Hepatocyte (in vitro differentiated cells): ENCODE data around the gene TXNDC11. TPM values are rescaled to one million over a fixed set of nuclear protein-coding genes. Genes with fewer than 3 reads are reported as not detected.

Experiments used
- DNase-seq: peaks from one replicate; pipeline ENCODE4 v3.0.0-alpha.2; 2016; ENCODE audit warnings: low spot score
- H2AFZ ChIP-seq: fragments of 200-600 bp; sonication (generic); 2 replicates; pipeline ENCODE4 v1.6.0; 2016; ENCODE audit warnings: antibody characterized with exemption, mild to moderate bottlenecking
- H3K27ac ChIP-seq: fragments of 200-600 bp; sonication (generic); 2 replicates; pipeline ENCODE4 v1.5.1; 2016; ENCODE audit warnings: mild to moderate bottlenecking
- H3K27me3 ChIP-seq: fragments of 200-600 bp; sonication (generic); 2 replicates; pipeline ENCODE4 v1.6.1; 2016
- H3K36me3 ChIP-seq: fragments of 200-600 bp; sonication (generic); replicated peaks from 2 replicates; pipeline ENCODE4 v1.5.1; 2016; ENCODE audit warnings: low read depth; ENCODE audit not compliant: insufficient read depth
- H3K4me1 ChIP-seq: fragments of 200-600 bp; sonication (generic); 2 replicates; pipeline ENCODE4 v1.5.1; 2016; ENCODE audit warnings: mild to moderate bottlenecking, moderate library complexity; ENCODE audit not compliant: insufficient read depth
- H3K4me2 ChIP-seq: fragments of 200-600 bp; sonication (generic); 2 replicates; pipeline ENCODE4 v1.6.0; 2016
- H3K4me3 ChIP-seq: fragments of 200-600 bp; sonication (generic); 2 replicates; pipeline ENCODE4 v1.5.1; 2016; ENCODE audit warnings: mild to moderate bottlenecking
- H3K79me2 ChIP-seq: fragments of 200-600 bp; sonication (generic); 2 replicates; pipeline ENCODE4 v1.6.0; 2017; ENCODE audit warnings: mild to moderate bottlenecking
- H3K9me2 ChIP-seq: fragments of 200-600 bp; sonication (generic); replicated peaks from 2 replicates; pipeline ENCODE4 v1.6.0; 2017; ENCODE audit warnings: mild to moderate bottlenecking; ENCODE audit not compliant: insufficient read depth
- H3K9me3 ChIP-seq: fragments of 200-600 bp; sonication (generic); 2 replicates; pipeline ENCODE4 v1.5.1; 2016; ENCODE audit warnings: low read depth, mild to moderate bottlenecking
- H4K20me1 ChIP-seq: fragments of 200-600 bp; sonication (generic); 2 replicates; pipeline ENCODE4 v1.6.0; 2016; ENCODE audit warnings: mild to moderate bottlenecking; ENCODE audit not compliant: insufficient read depth, poor library complexity, severe bottlenecking
- EZH2 ChIP-seq: fragments of 200-600 bp; sonication (generic); IDR thresholded peaks from 2 replicates; pipeline ENCODE4 v1.6.1; 2016; ENCODE audit warnings: antibody characterized with exemption, mild to moderate bottlenecking, borderline replicate concordance
- EZH2phosphoT487 ChIP-seq: fragments of 200-600 bp; sonication (generic); IDR thresholded peaks from one replicate; pipeline ENCODE4 v1.6.1; 2018; ENCODE audit warnings: antibody characterized with exemption, mild to moderate bottlenecking, low read depth, moderate library complexity; ENCODE audit not compliant: unreplicated experiment, severe bottlenecking
- WGBS: methylation state at CpG from one replicate; pipeline ENCODE4 v1.1.6; 2016; ENCODE audit warnings: low lambda C conversion rate; ENCODE audit errors: missing lambda C conversion rate; 5-methylcytosine and 5-hydroxymethylcytosine counted together
- polyA plus RNA-seq: library from polyadenylated mRNA; unstranded; fragments of >200 nt; fragmentation: Nextera tagmentation; extraction: Ambion mirVana; gene quantifications from 2 replicates; pipeline ENCODE4 v1.2.1, GENCODE V29; 2016
- total RNA-seq: library from RNA; depleted of rRNA; stranded (reverse); fragments of >200 nt; gene quantifications from 2 replicates; pipeline ENCODE4 v1.2.3, GENCODE V29; 2014
- TF ChIP-seq, protein P1 (sequence below): fragments of 200-600 bp; sonication (generic); IDR thresholded peaks from 2 replicates; pipeline ENCODE4 v1.5.1; 2016; ENCODE audit warnings: antibody characterized with exemption, mild to moderate bottlenecking; ENCODE audit not compliant: poor library complexity

TXNDC11 gene
- total and polyA plus RNA-seq, 2 experiments from 2014 or later = 58.5 to 59.4 TPM

DNA sequence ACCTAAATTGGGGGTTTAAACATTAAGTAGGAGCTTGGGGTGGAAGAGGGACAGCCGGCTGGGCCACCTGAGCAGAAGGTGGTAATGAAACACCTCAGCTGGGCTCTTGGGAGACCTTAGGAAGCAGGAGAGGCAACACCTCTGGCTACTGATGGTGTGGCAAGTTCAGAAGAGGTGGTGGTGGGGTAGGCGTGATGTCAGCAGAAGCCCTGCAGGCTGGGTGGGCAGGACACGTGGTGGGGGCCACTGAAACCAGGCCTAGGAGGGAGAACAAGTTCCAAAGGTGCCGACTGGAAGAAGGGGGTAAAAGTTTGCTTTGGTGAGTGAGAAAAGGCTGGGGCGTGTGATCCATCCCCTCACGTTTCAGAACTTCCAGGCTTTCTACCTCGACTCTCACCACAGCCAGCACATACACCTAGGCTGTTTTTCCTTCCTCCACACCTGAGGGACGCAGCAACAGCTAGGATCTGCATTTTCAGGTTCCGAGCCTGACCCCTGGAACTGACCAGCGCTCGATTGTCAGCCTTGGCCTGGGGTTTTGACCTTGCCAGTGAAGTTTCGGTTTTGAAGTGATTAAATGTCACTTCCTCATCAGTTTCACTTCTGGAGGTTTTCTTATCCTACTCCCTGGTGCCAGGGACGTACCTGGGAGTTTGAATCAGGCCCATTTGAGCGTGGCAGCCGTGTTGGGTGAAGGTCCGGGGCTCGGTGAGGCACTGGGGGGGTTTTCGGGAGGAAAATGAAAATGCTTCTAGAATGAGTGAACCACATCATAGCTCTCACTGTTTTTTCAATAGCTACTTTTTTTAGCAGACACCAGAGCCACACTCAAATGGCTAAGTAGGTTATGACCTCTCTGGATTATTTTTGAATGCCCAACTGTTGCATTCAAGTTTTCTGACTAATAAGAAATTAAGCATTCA is 64.4 kb downstream of the TXNDC11 start:
- Histone ChIP-seq H4K20me1 (peaks cover 47% of the 10 kb centered on the region), H3K27me3 (no peaks in the 10 kb centered on the region), H2AFZ (no peak overlapping the region), H3K27ac (no peak overlapping the region), H3K79me2 (peaks cover 39% of the 10 kb centered on the region), H3K9me2 (no peaks in the 10 kb centered on the region), H3K9me3 (no peaks in the 10 kb centered on the region), H3K36me3 (no peaks in the 10 kb centered on the region), H3K4me2 (no peak overlapping the region), H3K4me3 (no peak overlapping the region), H3K4me1 (peaks cover 12% of the 10 kb centered on the region)
- no peak for DNase-seq
- TF ChIP-seq, protein P1, sequence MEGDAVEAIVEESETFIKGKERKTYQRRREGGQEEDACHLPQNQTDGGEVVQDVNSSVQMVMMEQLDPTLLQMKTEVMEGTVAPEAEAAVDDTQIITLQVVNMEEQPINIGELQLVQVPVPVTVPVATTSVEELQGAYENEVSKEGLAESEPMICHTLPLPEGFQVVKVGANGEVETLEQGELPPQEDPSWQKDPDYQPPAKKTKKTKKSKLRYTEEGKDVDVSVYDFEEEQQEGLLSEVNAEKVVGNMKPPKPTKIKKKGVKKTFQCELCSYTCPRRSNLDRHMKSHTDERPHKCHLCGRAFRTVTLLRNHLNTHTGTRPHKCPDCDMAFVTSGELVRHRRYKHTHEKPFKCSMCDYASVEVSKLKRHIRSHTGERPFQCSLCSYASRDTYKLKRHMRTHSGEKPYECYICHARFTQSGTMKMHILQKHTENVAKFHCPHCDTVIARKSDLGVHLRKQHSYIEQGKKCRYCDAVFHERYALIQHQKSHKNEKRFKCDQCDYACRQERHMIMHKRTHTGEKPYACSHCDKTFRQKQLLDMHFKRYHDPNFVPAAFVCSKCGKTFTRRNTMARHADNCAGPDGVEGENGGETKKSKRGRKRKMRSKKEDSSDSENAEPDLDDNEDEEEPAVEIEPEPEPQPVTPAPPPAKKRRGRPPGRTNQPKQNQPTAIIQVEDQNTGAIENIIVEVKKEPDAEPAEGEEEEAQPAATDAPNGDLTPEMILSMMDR = no peak
- TF ChIP-seq EZH2 (no peak), EZH2phosphoT487 (no peak)
- WGBS = 90% methylated on average over 18 of the region's 18 CpGs

DNA sequence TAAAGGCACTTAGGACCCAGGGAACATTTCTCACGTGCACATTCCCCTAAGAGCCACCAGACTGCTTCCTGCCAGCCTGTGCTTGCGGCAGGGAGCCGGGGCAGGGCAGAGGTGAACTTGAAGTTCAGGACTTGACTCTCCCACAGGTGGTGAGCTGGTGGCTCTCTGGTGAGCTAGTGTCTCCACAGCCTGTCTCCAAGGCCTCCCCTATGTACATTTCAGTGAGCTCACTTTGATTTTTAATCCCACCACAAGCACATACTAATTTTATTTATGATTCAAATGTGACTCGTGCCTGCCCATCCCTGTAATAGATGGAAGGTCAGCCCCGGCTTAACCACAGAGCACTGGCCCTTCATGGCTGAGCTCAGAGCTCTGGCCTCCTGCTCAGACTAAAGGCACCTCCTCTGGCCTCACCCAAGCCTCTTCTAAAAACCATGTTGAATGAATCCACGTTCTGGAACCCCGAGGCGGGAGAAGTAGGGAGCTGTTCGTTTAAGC is 65.2 kb downstream of the TXNDC11 start:
- Histone ChIP-seq H3K36me3 (no peaks in the 10 kb centered on the region), H3K79me2 (peaks cover 43% of the 10 kb centered on the region), H3K27me3 (no peaks in the 10 kb centered on the region), H3K4me3 (no peak overlapping the region), H3K27ac (no peak overlapping the region), H3K9me2 (no peaks in the 10 kb centered on the region), H3K9me3 (no peaks in the 10 kb centered on the region), H3K4me2 (no peak overlapping the region), H4K20me1 (peaks cover 54% of the 10 kb centered on the region), H2AFZ (no peak overlapping the region), H3K4me1 (peaks cover 12% of the 10 kb centered on the region)
- DNase-seq = no peak
- 86% methylated on average over 9 of the region's 9 CpGs for WGBS
- TF ChIP-seq, protein P1 = no peak
- TF ChIP-seq EZH2phosphoT487 (no peak), EZH2 (no peak)

DNA sequence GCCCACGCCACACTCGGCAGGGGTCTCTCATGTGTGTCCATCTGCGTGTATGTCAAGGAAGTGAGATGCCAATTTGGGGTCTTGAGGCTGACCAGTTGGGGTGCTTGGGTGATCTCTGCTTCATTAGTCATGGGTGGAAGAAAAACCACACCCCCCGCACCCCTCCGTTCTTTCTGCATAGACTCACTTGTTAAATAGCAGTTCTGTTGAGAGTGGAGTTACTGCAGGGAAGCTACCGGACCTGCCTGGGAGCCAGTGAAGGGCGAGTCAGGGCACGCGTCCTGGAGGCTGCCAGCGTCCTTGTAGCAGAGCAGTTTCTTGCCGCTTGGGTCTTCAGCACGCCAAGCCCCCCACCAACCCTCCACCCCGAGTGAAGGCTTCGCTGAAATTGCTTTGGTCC is 65.9 kb downstream of the TXNDC11 start:
- Histone ChIP-seq H3K4me1 (peaks cover 12% of the 10 kb centered on the region), H3K27ac (no peak overlapping the region)
- TF ChIP-seq EZH2phosphoT487 (no peak), EZH2 (no peak)
- TF ChIP-seq, protein P1 = no peak

More for the DNA sequence above, 65.9 kb downstream of the TXNDC11 start:
- H3K9me2 ChIP-seq = no peaks in the 10 kb centered on the region
- H3K27me3 ChIP-seq = no peaks in the 10 kb centered on the region
- no peak overlapping the region for H3K4me3 ChIP-seq
- H3K4me2 ChIP-seq = no peak overlapping the region
- peaks cover 57% of the 10 kb centered on the region for H4K20me1 ChIP-seq
- no peaks in the 10 kb centered on the region for H3K9me3 ChIP-seq
- H2AFZ ChIP-seq = no peak overlapping the region
- H3K79me2 ChIP-seq = peaks cover 44% of the 10 kb centered on the region
- WGBS = 96% methylated on average over 14 of the region's 14 CpGs
- no peaks in the 10 kb centered on the region for H3K36me3 ChIP-seq
- no peak for DNase-seq
